HG03097 (cell line): Measurements from ENCODE around the gene CASK.
"Not testable (repeated sequence)": the region's sequence is repeated elsewhere in the genome, so short reads cannot be mapped to it uniquely, and the experiment has no call there.

Experiments used
- ATAC-seq: cut with Tn5 transposase; IDR thresholded peaks from one replicate; pipeline ENCODE4 v1.9.1; 2021; ENCODE audit not compliant: unreplicated experiment, low FRiP score

CASK gene

DNA sequence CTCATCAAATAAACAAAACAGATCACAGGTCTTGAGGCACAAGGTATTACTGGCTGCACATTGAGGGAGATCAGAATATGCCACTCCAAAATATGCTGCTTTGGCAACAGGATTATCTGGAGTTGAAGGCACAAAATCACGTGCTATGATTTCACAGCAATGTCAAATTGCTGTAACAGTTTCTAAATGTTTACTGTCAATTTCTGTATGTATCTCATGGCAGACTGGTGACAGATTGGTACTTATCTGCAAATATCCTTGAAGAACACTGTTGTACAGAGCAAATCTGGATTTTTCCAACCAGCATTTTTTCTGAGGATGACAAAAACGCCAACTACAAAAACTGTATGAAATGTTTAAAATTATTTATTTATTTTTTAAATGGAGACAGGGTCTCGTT lies 172.6 kb downstream of the CASK start:
- ATAC-seq = no peak

GRCh38 chrX:41739871-41740270 lies 183.5 kb downstream of the CASK start:
- no peak for ATAC-seq

- no peak for ATAC-seq
These were observed 186.3 kb downstream of the CASK start for GRCh38 chrX:41737065-41737464.

DNA sequence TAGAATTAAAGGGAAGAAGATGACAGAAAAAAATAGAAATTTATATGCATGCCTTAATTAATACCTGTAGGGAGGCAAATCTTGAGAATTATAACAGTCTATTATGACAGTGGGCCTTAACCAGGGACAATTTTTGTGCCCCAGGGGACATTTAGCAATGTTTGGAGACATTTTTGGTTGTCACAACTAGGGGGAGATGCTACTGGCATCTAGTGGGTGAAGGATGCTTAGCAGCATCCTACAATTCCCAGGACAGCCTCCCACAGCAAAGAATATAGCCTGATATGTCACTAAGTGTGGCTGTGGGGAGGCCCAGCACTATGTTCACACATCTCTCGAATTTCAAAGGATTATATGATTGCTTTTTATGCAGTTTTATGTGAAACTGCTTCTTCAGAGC lies 188.8 kb downstream of the CASK start:
- no peak for ATAC-seq

DNA sequence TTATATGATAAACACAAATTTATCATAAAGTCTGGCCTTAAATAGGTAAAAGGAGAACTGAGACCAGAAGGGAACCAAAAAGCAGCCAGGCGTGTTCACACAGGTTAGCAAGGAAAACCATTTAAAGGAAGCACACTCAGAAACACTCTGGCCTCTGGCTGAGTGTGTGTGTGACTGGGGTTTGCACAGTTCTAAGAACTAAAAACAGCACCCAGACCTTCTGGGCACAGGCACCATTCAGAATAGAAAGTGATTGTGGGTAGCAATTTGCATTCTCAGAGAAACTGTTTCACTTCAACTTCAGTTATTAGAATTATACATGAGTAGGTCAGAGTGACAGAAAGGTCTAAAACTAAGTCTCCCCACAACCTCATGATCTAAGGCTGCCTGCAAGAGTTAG lies 189.4 kb downstream of the CASK start:
- peak; percentile 96 for ATAC-seq

DNA sequence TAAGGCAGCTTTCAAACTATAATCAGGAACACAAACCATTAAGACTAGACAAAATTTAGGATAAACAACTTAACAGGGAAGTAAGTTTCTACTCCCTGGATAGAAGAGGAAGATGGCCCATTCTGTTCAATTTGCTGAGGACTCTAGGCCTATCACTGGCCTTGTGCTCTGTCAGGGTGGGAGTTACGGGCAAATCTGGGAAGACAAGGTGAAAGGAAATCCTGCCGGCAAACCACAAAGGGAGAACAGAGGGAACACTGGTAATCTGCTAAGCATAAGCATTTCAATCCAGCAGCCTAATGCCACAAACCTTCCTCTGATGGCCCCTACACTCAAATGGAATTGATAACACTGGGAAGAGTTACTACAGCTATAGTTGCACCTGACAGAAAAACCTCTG lies 191.1 kb downstream of the CASK start:
- ATAC-seq = no peak

DNA sequence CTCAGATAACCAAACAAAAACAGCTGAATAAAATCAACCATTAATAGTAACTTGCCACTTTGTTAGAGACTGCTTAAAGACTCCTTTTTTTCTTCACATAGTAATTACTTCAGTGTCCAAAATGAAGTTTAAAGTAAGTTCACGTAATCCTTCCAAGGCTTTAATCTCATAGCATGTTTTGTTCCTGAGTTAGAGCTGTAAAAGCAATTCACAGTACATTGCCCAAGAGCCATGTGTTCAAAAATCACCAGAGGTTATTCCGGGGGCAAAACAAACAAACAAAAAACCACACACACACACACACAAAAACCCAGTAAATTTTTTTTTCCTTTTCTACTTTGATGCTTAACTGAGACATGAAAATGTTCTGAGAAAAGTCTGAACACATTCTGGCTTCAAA lies 193.3 kb downstream of the CASK start:
- no peak for ATAC-seq

DNA sequence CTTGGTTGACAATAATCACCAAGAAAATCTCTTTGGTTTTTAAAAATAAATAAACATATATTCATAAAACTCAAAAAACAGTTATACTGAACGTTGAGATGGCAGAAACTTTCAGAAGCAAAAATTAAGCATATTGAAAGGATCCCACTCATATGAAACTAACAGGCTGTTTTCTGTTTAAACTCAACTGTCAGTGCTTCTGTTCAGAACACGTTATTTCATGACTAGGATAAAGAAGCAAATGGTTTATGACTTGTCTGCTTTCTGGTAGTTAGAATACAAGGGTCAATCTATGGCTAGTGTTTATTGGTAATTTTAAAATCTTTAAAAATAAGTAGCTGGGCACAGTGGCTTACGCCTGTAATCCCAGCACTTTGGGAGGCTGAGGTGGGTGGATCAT lies 195.2 kb downstream of the CASK start:
- ATAC-seq = no peak

DNA sequence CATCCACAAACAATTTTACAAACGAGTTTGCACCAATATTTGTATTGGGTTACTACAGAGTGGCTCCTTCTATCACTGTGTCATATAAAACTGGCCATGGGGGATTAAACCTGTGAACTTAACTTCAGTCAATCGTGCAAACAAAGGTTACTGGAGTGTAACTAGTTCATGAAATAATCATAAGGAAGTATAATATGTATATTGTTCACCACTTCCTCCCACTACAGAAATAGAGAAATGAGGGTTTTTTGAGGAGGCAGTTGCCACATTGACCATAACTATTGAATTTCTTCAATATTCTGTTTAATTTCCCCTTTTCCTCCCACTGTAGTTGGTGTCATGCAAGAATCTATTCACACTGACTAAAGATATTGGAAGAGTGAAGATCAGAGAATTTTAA lies 199.5 kb downstream of the CASK start, which contains the start of gene GPR82:
TSS of gene GPR82 (plus strand) at position 356 of the 400 bp plus-strand sequence. CDS start 2,846 bp downstream, outside the sequence.
- ATAC-seq = no peak

GRCh38 chrX:41722816-41723618 lies 200.3 kb downstream of the CASK start:
- no peak for ATAC-seq

GRCh38 chrX:41722214-41722613 lies 201.1 kb downstream of the CASK start:
- ATAC-seq = no peak

- no peak for ATAC-seq
These were observed 201.8 kb downstream of the CASK start for GRCh38 chrX:41721590-41721989.

GRCh38 chrX:41720125-41720779 lies 203.1 kb downstream of the CASK start:
- ATAC-seq = peak; percentile 79

- ATAC-seq = not testable (repeated sequence)
These were observed 203.7 kb downstream of the CASK start for GRCh38 chrX:41719610-41720009.

DNA sequence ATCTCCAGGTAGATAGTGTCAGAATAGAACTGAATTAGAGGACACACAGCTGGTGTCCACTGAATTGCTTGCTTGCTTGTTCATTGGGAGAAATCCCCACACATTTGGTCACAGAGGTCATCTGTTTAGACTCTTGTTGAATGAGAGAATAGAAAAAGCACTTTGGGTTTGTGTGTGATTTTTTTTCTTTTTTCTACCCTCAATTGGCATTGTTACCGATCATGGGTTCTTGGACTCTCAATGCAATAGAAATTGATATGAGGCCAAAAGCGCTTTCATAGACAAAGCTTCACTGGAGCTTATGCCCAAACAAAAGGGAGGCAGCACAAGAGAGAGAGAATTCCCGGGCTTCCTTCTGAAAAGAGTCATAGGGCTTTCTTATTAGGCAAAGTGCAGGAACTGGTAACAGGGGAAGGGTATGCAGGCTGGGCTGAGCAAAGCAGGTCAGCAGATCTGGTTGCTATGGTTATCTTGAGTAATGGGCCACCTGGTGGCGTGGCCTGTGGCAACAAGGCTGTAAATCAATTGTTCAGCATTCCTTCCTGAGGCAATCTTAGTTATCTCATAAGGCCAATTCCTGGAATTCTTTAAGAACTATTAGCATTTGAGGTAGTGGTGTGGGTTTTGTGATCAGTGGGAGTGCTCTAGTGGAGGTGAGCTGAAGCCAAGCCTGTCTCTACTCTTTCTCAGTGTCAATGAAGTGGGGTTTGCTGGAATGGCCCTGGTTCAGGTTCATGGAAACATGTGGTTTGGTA lies 204.7 kb downstream of the CASK start:
- ATAC-seq = no peak

GRCh38 chrX:41716767-41717473 lies 206.4 kb downstream of the CASK start:
- no peak for ATAC-seq

DNA sequence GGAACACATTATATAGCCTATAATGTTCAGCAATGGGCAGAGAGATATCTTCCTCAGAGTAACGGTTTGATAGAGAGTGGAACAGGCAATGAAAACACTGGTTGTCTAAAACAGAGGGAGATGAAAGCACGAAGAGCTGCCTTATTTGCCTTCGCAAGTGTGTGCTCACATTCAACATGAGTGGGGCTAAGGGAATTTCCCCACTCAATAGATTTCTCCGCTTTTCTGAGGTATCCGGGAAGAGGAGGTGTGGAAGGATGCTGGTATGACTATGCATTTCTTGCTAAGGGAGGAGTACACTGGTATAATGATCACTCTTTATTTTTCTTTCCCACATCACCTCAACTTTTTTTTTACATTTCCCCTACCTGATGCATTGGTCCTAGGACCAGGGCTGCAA lies 207.1 kb downstream of the CASK start:
- ATAC-seq = no peak

DNA sequence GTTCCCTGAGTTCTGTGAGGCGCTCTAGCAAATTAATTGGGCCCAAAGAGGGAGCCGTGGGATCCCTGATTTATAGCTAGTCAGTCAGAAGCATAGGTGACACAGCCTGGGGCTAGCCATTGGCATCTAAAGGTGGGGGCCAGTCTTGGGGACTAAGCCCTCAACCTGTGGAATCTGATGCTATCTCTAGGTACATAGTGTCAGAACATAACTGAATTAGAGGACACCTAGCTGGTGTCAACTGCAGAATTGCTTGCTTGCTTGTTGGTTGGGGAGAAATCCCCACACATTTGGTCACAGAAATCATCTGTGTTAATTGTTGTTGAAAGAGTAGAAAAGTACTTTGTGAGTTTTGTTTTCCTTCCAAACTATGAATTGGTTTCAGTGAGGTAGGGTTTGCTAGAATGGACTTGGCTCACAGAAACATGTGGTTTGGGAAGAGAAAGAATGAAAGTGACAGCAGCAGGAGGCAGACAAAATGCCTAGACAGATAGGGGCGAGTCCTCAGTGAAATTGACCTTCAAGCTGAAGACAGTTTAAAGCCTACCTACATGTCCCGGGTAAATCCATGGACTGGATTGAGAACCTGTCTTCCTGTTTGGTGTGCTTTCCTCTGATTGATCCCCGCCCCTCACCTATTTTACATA lies 212.2 kb downstream of the CASK start:
- ATAC-seq = no peak

GRCh38 chrX:41708486-41708885 lies 214.9 kb downstream of the CASK start:
- no peak for ATAC-seq

DNA sequence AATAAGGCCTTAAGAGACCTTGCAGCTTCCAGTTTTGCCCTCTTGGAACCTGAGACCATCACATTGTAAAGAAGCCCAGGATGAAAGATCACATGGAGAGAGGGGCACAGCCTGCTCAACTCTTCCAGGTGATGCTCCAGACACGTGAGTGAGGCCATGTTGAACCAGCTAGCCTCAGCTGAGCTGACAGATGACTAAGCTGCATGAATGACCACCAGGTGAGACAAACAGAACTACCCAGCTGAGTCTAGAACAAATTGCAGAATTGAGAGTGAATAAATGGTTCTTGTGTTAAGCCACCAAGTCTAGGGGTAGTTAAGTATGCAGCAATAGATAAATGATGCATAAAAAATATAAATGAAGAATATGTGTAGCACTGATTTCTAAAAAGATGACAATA lies 216.1 kb downstream of the CASK start:
- no peak for ATAC-seq
